Measurements from ENCODE around the gene KCNAB1.
"Not testable (repeated sequence)": the region's sequence is repeated elsewhere in the genome, so short reads cannot be mapped to it uniquely, and the experiment has no call there.

KCNAB1 gene

GRCh38 chr3:156120528-156121251, at the start of gene KCNAB1:
TSS of gene KCNAB1 (plus strand) at chr3:156120578.
- DNase-seq (ENCODE audit: low read depth): no peak

- DNase-seq (ENCODE audit: low read depth): no peak
Observed at GRCh38 chr3:156071031-156071430, 49.3 kb upstream of the KCNAB1 start.

GRCh38 chr3:156072950-156073657, 47.3 kb upstream of the KCNAB1 start:
- DNase-seq (ENCODE audit: low read depth): not testable (repeated sequence)

- DNase-seq (ENCODE audit: low read depth): no peak
Observed at GRCh38 chr3:156090126-156090525, 30.3 kb upstream of the KCNAB1 start.

- DNase-seq (ENCODE audit: low read depth): no peak
Observed at GRCh38 chr3:156093964-156094363, 26.4 kb upstream of the KCNAB1 start.

GRCh38 chr3:156094391-156094790, 26.0 kb upstream of the KCNAB1 start:
- no peak for DNase-seq (ENCODE audit: low read depth)

- not testable (repeated sequence) for DNase-seq (ENCODE audit: low read depth)
Observed at GRCh38 chr3:156095652-156096051, 24.7 kb upstream of the KCNAB1 start.

- DNase-seq (ENCODE audit: low read depth): no peak
Observed at GRCh38 chr3:156098437-156099035, 21.8 kb upstream of the KCNAB1 start.

GRCh38 chr3:156099348-156099747, 21.0 kb upstream of the KCNAB1 start:
- not testable (repeated sequence) for DNase-seq (ENCODE audit: low read depth)

GRCh38 chr3:156099984-156100383, 20.4 kb upstream of the KCNAB1 start:
- DNase-seq (ENCODE audit: low read depth): not testable (repeated sequence)

GRCh38 chr3:156102267-156102931, 18.0 kb upstream of the KCNAB1 start:
- no peak for DNase-seq (ENCODE audit: low read depth)

- no peak for DNase-seq (ENCODE audit: low read depth)
Observed at GRCh38 chr3:156106721-156107373, 13.5 kb upstream of the KCNAB1 start.

- DNase-seq (ENCODE audit: low read depth): no peak
Observed at GRCh38 chr3:156107504-156107903, 12.9 kb upstream of the KCNAB1 start.

- no peak for DNase-seq (ENCODE audit: low read depth)
Observed at GRCh38 chr3:156108616-156109015, 11.8 kb upstream of the KCNAB1 start.

GRCh38 chr3:156109989-156110388, 10.4 kb upstream of the KCNAB1 start:
- no peak for DNase-seq (ENCODE audit: low read depth)

GRCh38 chr3:156126467-156126866, 6.1 kb downstream of the KCNAB1 start:
- DNase-seq (ENCODE audit: low read depth): no peak

GRCh38 chr3:156131241-156131640, 10.9 kb downstream of the KCNAB1 start:
- no peak for DNase-seq (ENCODE audit: low read depth)

- DNase-seq (ENCODE audit: low read depth): no peak
Observed at GRCh38 chr3:156131799-156132198, 11.4 kb downstream of the KCNAB1 start.

- no peak for DNase-seq (ENCODE audit: low read depth)
Observed at GRCh38 chr3:156132313-156132712, 11.9 kb downstream of the KCNAB1 start.

- no peak for DNase-seq (ENCODE audit: low read depth)
Observed at GRCh38 chr3:156133076-156133475, 12.7 kb downstream of the KCNAB1 start.

GRCh38 chr3:156135921-156136638, 15.7 kb downstream of the KCNAB1 start:
- DNase-seq (ENCODE audit: low read depth): no peak

Measured in amniotic epithelial cell (primary cell).